ENCODE measurements around the gene PCDHA4. TPM values are rescaled to one million over a fixed set of nuclear protein-coding genes. Genes with fewer than 3 reads are reported as not detected.

The PCDHA4 gene
- total and polyA plus RNA-seq, 2 donors (not counting 1 experiment from before 2014, with no cell fraction given): not detected

GRCh38 chr5:140808889-140809291 lies 2.0 kb downstream of the PCDHA4 start:
- Mint-ChIP-seq H3K4me3 (no peak overlapping the region), H3K27ac (no peak overlapping the region), H3K4me1 (no peaks in the 10 kb centered on the region), H3K27me3 (peaks cover 7% of the 10 kb centered on the region), H3K9me3 (ENCODE audit: insufficient read depth) (peaks cover 2% of the 10 kb centered on the region)
- H3K9ac ChIP-seq (ENCODE audit: low read length): no peak overlapping the region
- no peak overlapping the region for H2AFZ ChIP-seq (ENCODE audit: insufficient read depth, low read depth, low read length, poor library complexity, severe bottlenecking)
- no peak overlapping the region for H3K4me3 ChIP-seq (ENCODE audit: control extremely low read depth in 1 of 5, extremely low read depth in 1 of 5, insufficient read depth in 1 of 5, low read depth in 2 of 5, low read length in 4 of 5)
- peaks cover 0 to 11% (median 6%) of the 10 kb centered on the region in 4 experiments for H3K27me3 ChIP-seq (replicated peaks in 1 of 4; ENCODE audit: control extremely low read depth in 1 of 4, control insufficient read depth in 3 of 4, insufficient read depth in 4 of 4, low read length in 3 of 4)
- ATAC-seq (ENCODE audit: low read depth) (no peak), DNase-seq (no peak)
- ChIA-PET POLR2A (no interaction called here), CTCF (no interaction called here)
- H3K4me1 ChIP-seq (ENCODE audit: control insufficient read depth in 2 of 2, insufficient read depth in 2 of 2, low read length in 2 of 2): no peaks in the 10 kb centered on the region
- no peaks in the 10 kb centered on the region for H3K36me3 ChIP-seq (replicated peaks in 1 of 2; ENCODE audit: control extremely low read depth in 1 of 2, control insufficient read depth in 1 of 2, extremely low read depth in 1 of 2, insufficient read depth in 2 of 2, low read length in 1 of 2)
- no peaks in the 10 kb centered on the region for H4K20me1 ChIP-seq (ENCODE audit: control insufficient read depth, insufficient read depth, low read length, poor library complexity, severe bottlenecking)
- intact Hi-C loops (cut with micrococcal nuclease): no loop called here
- peaks cover 5 to 27% (median 16%) of the 10 kb centered on the region in 3 donors for H3K9me3 ChIP-seq (ENCODE audit: control extremely low read depth in 1 of 3, control insufficient read depth in 2 of 3, insufficient read depth in 1 of 3, low read length in 2 of 3)
- 75% methylated on average over 43 of the region's 43 CpGs for WGBS (ENCODE audit: insufficient coverage)
- TF ChIP-seq EZH2 (IDR thresholded peaks at IDR 0.05; ENCODE audit: borderline replicate concordance, insufficient read depth, low read depth, low read length, poor library complexity, severe bottlenecking): no peak
- no peak overlapping the region for H3K4me2 ChIP-seq (replicated peaks; ENCODE audit: low read depth, low read length, poor library complexity, severe bottlenecking)
- no peak overlapping the region for H3K27ac ChIP-seq (ENCODE audit: low read length in 2 of 2)
- no peaks in the 10 kb centered on the region for H3K79me2 ChIP-seq (ENCODE audit: control insufficient read depth, insufficient read depth, low read length)

- TF ChIP-seq EZH2 (IDR thresholded peaks at IDR 0.05; ENCODE audit: borderline replicate concordance, insufficient read depth, low read depth, low read length, poor library complexity, severe bottlenecking) (no peak), CTCF (IDR thresholded peaks at IDR 0.05) (no peak)
- ChIA-PET CTCF (no interaction called here), POLR2A (no interaction called here)
- Histone ChIP-seq H2AFZ (ENCODE audit: insufficient read depth, low read depth, low read length, poor library complexity, severe bottlenecking) (no peak within 1 kb of the TSS), H3K79me2 (ENCODE audit: control insufficient read depth, insufficient read depth, low read length) (no peaks in the 10 kb centered on the region), H3K9ac (ENCODE audit: low read length) (no peak within 1 kb of the TSS), H3K4me1 (ENCODE audit: control insufficient read depth in 2 of 2, insufficient read depth in 2 of 2, low read length in 2 of 2) (no peaks in the 10 kb centered on the region), H3K9me3 (ENCODE audit: control extremely low read depth in 1 of 3, control insufficient read depth in 2 of 3, insufficient read depth in 1 of 3, low read length in 2 of 3) (peaks cover 0 to 21% (median 2%) of the 10 kb centered on the region in 3 donors), H3K27ac (ENCODE audit: low read length in 2 of 2) (no peak within 1 kb of the TSS), H3K27me3 (replicated peaks in 1 of 4; ENCODE audit: control extremely low read depth in 1 of 4, control insufficient read depth in 3 of 4, insufficient read depth in 4 of 4, low read length in 3 of 4) (peaks cover 0 to 4% (median 1%) of the 10 kb centered on the region in 4 experiments), H3K36me3 (replicated peaks in 1 of 2; ENCODE audit: control extremely low read depth in 1 of 2, control insufficient read depth in 1 of 2, extremely low read depth in 1 of 2, insufficient read depth in 2 of 2, low read length in 1 of 2) (no peaks in the 10 kb centered on the region), H3K4me3 (ENCODE audit: control extremely low read depth in 1 of 5, extremely low read depth in 1 of 5, insufficient read depth in 1 of 5, low read depth in 2 of 5, low read length in 4 of 5) (no peak within 1 kb of the TSS), H4K20me1 (ENCODE audit: control insufficient read depth, insufficient read depth, low read length, poor library complexity, severe bottlenecking) (no peaks in the 10 kb centered on the region), H3K4me2 (replicated peaks; ENCODE audit: low read depth, low read length, poor library complexity, severe bottlenecking) (no peak within 1 kb of the TSS)
- Mint-ChIP-seq H3K27ac (no peak within 1 kb of the TSS), H3K9me3 (ENCODE audit: insufficient read depth) (no peaks in the 10 kb centered on the region), H3K27me3 (peaks cover 9% of the 10 kb centered on the region), H3K4me1 (no peaks in the 10 kb centered on the region), H3K4me3 (no peak within 1 kb of the TSS)
- ATAC-seq (ENCODE audit: low read depth) (no peak), DNase-seq (no peak)
- 50% methylated on average over 26 of the region's 39 CpGs for WGBS (ENCODE audit: insufficient coverage)
- intact Hi-C loops (cut with micrococcal nuclease): no loop called here
Measured at GRCh38 chr5:140821375-140822280, 14.8 kb downstream of the PCDHA4 start, which contains the start of gene PCDHA5. Gene PCDHA5, plus strand, starts transcription at chr5:140821613.

Measured in B cell (primary cell).